NOMO-1 treated with DMSO at 0.1 percent for 48 hours (cell line): ENCODE results near the gene PARD3.
"Not testable (repeated sequence)": the region's sequence is repeated elsewhere in the genome, so short reads cannot be mapped to it uniquely, and the experiment has no call there.

Experiments used
- DNase-seq: peaks from one replicate; lab custom pipeline; 2025; ENCODE audit not compliant: unreplicated experiment; lab: John Stamatoyannopoulos, UW

The PARD3 gene

DNA sequence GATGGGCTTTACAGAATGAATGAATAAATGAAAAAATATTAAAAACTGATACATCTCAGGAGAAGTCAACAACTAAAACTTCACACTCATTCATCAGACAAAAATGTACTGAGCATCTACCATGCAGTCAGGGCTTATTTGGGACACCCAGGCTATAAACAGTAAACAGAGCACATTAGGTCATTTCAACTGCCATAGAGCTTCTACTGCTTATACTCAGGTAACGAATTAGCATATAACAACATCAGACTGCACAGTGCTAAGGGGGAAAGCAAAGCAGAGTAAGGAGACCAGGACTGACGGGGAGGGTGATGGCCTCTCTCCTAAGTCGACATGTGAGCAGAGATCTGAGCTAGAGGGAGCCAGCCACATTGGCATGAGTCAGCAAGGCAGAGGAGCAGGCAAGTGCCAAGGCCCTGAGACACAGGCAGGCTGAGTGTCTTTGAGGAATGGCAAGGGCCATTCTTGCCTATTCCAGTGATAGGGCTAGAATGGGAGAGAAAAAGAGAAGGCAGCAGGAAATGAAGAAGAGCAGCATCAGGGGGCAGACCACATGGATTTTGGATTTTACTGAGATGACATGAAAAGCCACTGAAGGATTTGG lies 528.9 kb downstream of the PARD3 start:
- no peak for DNase-seq

DNA sequence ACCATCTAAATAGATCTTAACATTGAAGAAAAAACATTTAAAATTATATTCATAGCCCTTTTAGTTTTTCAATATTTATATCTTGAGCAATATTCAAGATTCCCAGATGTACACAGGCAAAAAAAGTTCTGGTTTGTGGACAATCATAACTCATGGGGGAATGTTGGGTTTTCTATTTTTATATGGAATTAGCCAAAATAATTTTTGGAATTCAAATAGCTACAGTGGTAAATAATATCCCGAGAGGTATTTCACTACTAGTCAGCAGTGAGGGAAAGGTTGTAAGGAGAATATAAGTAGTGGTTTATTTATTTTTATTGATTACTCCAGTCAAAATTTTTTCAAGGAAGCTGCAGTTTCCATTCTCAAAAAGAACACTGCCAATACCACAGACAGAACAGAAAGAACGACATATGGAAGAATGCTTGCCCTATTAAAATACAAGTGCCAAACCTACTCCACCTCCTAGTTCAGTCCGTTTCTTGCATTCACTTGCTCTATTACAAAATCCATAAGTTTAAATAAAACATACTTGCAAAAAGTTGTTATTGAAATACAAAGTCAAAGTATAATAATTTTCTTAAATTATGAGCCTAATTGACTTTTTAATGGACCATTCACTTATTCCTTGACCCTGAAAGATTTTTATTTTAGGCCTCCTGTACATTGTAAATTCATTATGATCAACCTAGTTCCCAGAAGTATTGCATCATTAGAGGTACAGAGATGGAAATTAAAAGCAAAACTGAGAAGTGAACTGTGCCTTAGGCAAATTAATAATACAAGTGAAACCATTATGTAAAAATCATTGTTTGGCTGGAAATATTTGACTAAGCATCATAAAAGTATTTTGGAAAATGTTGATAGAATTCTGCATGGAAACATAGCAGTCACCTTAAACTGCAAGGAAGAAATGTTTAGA lies 533.2 kb downstream of the PARD3 start:
- DNase-seq: peak; percentile 24

DNA sequence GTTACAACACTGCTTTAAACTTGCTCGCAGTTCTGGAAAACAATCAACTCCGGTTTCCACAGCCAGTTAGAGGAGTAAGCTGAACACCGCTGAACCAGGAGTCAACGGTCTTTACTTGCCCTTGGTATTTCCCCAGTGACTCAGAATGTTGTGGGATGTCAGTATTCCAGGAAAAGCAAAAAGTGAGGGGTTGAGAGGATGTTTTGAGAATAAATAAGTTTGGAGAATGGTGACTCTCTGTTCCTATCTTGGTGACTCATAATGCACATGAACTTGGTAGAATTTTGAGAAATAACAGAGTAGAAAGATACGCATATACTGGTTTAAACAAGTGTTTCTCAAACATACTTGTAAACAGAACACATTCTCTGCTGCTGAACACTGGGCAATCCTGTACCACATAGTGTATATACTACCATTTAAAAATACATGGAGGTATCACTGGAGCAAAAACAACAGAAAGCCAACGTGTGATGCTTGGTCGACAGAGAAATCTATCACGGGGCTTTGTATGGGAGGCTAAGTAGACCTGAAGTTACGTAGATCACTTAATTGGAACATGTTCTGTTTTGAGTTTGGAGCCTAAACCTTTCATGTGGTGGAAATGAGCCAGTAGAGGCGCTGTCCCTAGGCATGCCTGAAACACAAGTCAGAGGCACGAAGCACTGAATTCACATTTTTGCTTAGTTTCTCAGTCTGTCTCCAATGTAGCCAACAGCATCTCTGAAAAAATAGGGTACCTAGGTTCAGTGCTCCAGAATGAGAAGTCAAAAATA lies 534.3 kb downstream of the PARD3 start:
- DNase-seq: no peak

DNA sequence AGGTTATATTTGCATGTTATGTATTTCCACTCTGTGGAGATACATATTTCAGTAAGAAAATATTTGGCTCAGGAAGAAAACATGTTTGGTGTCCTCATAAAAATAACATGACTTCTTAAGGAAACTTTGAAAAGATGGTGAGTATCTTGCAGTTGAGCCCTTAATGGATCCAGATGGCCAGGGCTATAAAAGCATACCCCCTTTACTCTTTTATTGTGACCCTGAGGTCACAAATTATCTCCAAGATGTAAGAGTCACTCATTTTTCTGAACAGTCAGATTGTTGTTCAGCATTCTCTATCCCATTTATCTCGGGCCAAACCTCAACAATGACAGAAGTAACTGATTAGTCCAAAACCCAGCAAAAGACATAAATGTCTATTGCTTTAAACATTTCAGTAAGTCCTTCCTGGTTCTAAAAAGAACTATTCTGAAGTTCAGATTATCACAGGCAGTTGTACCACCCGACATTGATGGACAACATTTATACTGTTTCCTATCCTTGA lies 539.4 kb downstream of the PARD3 start:
- no peak for DNase-seq

DNA sequence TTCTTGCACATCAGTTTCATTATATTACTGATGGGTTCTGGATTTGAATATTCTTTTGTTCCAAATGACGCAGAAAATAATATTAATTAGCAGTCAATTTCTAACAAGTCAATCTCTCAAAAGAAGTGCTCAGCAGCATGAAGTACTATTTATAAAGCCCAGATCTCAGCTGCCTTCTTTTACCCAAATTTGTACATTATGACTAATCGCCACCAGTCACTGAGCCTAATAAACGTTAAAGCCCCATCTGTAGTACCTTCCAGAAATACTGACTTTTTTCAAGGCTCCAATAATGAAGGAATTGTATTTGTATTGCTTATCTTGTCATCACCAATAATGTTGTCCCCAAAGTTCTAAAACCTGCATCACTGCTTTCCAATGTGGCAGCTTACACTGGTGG lies 540.2 kb downstream of the PARD3 start:
- DNase-seq: no peak

DNA sequence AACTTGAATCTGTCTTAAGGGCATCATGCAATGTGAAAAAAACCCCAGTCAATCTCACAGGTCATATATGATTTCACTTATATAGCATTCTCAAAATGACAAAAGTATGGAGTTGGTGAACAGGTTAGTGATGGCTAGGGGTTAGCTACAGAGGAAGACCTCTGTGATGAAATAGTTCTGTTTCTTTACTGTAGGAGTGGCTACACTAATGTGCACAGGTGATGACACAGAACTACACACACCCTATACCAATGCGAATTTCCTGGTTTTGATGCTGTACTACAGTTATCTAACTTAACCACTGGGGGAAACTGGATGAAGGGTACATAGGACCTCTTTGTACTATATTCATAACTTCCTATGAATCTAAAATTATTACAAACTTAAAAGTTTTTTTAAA lies 541.8 kb downstream of the PARD3 start:
- no peak for DNase-seq

DNA sequence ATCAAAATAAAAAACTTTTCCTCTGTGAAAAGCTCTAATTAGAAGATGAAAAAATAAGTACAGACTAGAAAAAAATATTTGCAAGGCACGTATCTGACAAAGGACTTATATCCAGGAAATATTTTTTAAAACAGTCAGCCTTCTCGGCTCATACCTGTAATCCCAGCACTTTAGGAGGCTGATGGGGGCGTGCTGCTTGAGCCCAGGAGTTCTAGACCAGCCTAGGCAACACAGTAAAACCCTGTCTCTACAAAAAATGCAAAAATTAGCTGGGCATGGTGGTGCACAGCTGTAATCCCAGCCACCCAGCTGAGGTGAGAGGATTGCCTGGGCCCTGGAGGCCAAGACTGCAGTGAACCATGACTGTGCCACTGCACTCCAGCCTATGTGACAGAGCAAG lies 542.8 kb downstream of the PARD3 start:
- DNase-seq: no peak

DNA sequence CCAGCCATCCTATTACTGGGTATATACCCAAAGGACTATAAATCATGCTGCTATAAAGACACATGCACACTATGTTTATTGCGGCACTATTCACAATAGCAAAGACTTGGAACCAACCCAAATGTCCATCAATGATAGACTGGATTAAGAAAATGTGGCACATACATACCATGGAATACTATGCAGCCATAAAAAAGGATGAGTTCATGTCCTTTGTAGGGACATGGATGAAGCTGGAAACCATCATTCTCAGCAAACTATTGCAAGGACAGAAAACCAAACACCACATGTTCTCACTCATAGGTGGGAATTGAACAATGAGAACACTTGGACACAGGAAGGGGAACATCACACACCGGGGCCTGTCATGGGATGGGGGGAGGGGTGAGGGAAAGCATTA lies 546.7 kb downstream of the PARD3 start:
- not testable (repeated sequence) for DNase-seq

DNA sequence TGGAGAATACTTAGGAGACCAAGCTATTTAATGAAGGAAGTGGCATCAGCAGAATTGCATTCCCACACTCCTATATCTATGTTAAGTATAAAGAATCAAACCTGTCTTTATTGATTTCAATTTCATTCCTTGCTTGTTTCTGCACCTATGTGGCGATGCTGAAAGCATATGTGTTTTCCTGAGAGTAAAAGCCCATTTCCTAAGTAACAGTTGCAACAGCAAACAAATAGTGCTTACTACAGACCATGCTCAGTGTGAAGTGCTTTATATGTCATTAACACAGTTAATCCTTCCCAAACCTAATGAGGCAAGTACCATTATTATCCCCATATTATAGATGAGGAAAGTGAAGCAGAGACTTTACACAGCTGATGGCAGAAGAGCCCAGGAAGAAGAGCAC lies 552.1 kb downstream of the PARD3 start:
- no peak for DNase-seq

DNA sequence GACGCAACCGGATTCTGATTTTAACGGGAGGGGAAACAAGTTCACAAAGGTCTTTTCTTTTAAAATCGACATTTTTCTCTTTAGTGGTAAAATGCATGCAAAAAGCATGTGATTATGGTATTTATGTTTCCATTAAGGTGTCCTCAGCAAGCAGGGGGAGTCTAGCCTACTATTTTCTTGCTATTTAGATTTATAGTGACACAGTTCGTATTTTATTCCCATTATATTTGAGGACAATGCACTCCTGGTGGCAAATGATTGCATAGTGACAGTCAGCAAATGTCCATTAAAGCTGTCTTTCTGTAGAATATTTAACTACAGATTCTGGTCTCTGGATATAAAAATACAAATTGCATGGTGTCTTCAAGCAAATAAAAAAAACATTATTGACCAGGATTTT lies 554.2 kb downstream of the PARD3 start:
- DNase-seq: no peak

DNA sequence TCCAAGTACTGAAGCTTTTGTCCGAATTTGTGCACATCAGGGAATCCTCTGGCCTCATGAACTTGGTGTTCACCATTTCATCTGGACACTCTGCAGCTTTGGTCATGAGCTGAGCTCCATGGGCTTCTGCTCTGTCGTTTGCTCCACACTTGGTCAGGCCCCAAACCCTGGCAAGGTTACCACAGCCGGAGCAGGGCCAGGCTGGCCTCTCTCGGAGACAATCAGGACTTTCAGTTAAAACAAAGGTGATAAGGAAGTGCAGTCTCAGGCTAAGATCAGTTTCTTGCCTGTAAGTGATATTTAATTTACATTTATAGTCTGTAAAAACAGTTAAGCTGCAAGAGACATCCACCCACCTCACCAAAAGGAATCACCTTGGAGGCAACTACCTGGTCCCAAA lies 558.9 kb downstream of the PARD3 start:
- no peak for DNase-seq

DNA sequence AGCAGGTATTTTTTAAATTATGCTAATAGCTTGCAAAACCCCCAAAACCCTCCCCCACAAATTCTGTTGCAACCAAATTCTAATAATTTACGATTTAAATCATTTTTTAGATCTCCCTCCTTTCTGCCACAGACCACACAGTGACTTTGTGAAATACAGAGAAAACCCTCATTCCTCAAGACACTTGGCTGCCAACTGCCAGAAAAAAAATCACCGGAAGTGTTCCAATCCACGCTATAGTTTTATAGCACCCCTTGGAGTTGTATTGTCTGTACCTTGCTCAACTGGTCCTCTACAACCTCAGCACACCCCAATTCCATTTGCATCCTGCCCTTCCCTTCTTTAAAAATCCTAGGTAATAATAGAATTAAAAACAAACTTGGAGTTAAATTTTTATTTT lies 560.1 kb downstream of the PARD3 start:
- no peak for DNase-seq

DNA sequence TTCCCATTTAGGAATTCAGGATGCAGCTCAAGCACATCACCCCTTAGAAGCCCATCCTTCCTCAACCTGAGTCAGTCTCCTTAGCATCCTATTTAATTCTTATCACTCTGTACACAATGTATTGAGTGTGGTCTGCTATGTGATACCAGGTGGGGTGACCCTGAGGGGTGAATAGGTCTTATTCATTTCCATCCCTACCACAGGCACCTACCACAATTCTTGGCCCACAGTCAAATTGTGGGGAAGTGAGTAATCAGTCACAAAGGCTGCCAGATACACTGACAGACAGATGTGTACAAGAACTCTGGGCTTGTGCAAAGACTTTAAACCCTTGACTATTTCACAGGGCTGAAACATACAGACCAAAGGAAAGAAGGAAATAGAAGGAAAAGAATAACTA lies 560.5 kb downstream of the PARD3 start:
- peak; percentile 55 for DNase-seq

DNA sequence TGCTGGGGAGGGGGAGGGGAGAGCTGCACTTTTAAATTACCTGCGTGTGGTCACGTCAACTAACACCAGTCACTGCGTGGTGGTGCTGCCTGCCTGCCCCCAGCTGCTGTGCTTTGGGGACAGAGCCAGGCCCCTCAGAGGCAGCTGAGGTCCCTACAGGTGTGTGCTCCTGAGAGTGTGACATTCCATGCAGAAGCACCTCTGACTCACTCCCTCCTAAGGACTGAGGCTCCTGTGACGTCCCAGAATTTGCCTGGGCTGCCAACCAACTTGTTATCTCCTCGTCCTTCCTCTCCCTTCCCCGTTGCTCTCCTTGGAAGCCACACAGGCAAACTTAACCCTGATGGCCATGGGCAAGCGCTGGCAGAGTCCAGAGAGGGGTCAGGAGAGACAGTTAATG lies 563.0 kb downstream of the PARD3 start:
- no peak for DNase-seq

DNA sequence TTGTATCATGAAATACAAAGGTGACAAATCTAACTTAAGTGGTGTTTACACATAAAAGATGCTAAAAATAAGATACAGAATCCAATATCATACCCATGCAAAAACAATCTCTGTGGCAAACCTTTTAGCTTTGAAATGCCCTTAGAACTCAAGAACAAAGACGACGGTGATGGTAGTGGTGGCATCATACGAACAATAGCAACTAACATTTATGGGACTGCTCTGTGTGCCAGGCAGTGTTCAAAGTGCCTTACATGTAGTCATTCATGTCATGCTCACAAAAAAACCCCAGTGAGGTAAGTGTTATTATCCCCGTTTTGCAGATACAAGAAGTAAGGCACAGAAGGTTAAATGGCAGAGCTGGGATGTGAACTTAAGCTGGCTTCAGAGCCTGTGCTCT lies 563.9 kb downstream of the PARD3 start:
- no peak for DNase-seq

DNA sequence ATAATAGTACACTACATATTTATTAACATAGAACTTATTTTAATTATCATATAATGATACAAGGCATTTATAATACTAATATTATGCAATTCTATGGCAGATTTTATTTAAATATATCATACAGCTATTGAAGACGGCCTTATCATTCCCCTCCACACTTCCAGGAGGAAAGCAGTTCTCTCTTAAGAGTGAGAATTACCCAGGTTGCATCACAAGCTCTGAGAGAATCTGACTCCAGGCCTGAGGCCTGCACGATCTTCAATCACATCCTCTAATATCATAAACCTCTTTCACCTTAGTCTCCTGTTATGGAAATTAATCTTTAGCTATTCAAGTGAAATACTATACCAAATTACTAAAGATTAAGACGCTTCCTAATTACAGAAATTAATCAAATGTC lies 564.4 kb downstream of the PARD3 start:
- DNase-seq: no peak

DNA sequence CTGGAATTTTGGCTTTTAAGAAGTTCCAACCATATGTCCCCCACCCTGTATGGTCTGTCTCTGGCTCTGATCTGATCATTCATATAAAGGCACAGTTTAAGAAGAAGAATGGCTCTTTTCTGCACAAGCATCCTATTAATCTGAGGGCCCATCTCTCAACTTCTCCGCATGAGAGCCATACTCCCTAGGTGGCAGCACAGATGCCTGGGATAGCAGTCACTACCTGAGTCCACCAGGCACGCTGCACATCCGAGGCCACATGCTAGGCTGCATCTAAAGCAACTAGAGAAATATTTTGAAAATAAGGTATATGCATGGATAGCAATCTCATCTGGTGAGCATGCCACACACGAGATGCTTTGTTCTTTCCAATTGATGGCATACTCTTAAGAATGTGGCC lies 565.5 kb downstream of the PARD3 start:
- no peak for DNase-seq

DNA sequence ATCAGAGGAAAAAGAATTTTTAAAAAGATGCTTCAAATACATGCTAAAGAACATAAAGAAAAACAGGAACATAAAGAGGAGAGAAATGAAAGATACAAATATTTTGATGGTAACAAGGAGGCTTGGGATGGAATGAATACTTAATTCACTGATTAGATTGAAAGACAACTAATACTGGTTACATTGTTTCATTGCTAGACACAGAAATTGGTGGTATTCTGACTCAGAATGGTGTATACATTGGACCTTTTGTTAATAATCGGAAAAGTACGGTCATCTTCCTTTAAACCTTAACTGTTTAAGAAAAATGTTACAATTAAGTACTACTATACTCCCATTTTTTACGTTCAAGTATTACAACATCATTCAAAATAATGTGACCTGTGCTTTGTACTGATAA lies 567.5 kb downstream of the PARD3 start:
- no peak for DNase-seq

DNA sequence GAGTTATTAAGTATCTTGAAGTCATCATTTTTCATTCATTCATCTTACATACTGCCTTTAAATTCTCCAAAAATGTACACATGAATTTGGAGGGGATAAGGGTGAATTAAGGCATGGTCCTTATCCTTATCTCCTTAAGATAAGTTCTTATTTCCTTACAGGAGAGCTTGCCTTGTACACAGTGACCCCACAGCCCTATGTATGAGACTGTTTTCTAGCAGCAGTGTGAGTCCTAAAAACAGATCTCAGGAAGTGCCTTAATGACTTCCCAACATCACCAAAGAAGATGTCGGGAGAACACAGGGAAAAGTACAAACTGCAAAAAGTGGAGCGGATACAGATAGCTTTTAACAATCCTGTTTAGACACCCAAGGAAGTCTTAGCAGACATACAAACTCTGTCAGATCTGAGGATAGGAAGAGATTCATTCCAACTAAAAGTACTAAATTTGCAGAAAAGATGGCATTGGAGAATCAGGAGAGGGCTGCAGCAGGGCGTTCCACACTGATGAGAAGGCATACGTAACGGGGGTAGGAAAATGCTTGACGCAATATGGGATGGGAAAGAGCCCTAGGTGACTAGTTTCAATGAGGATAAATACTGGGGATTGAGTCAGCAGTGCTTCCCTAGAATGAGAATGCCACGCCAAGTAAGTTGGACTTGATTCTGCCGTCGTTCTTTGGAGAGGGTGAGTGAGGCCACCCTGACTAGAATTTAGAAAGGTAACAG lies 570.2 kb downstream of the PARD3 start:
- no peak for DNase-seq

DNA sequence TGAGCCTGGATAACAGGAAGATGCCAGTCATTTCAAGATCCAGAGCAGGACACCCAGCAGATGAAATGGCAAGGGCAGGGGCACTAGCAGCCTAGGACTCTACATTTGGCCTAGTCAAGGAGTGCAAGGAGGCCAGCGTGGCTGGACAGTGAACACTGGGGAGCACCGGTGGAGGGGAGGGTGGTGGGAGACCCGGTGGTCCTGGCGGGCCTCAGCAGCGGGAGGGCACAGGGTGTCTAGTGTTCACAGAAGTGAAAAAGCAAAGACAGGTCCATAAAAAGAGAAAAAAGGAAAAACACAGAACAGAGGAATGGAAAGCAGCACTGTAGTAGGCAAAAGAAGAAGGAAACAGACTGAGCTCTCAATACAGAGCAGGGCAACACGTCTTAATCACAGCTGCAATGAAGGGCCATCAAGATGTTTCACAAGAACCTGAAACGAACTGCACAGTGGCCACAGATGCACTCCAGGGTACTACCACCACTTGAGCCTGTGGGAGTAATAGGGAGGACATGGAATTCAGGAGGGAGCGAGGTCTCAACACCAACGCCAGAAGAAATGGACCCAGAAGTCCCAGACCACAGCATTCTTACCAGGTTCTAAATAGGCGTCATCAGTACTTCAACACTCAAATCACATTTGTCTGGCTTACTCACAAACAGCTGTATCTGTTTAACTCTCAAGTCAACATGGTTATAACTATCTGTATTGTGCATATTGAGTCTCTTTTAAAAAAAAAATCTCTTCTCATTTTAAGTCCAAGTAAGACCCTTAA lies 573.7 kb downstream of the PARD3 start:
- DNase-seq: no peak
